HG03378 (cell line): ENCODE data around the gene DOLK.
A peak's percentile ranks its signal among the peaks of the same experiment; 100 is the strongest.

Source experiments
- ATAC-seq: cut with Tn5 transposase; IDR thresholded peaks from one replicate; pipeline ENCODE4 v1.9.1; 2021; ENCODE audit warnings: mild to moderate bottlenecking, moderate library complexity; ENCODE audit not compliant: unreplicated experiment

The DOLK gene

GRCh38 chr9:128909859-128910258, 37.5 kb downstream of the DOLK start:
- no peak for ATAC-seq

- ATAC-seq = no peak
These were observed 39.0 kb downstream of the DOLK start for GRCh38 chr9:128908372-128908771.

GRCh38 chr9:128906741-128907140, 40.7 kb downstream of the DOLK start:
- no peak for ATAC-seq

GRCh38 chr9:128905964-128906363, 41.4 kb downstream of the DOLK start:
- ATAC-seq = no peak

GRCh38 chr9:128903871-128904620, 43.4 kb downstream of the DOLK start:
- no peak for ATAC-seq

- no peak for ATAC-seq
These were observed 44.3 kb downstream of the DOLK start for GRCh38 chr9:128903079-128903461.

GRCh38 chr9:128902351-128903078, 44.9 kb downstream of the DOLK start:
- peak; percentile 60 for ATAC-seq

GRCh38 chr9:128901822-128902221, 45.6 kb downstream of the DOLK start:
- ATAC-seq = no peak

GRCh38 chr9:128901379-128901778, 46.0 kb downstream of the DOLK start:
- ATAC-seq = no peak

GRCh38 chr9:128899566-128900322, 47.7 kb downstream of the DOLK start:
- no peak for ATAC-seq

- no peak for ATAC-seq
These were observed 48.4 kb downstream of the DOLK start for GRCh38 chr9:128898845-128899565.

GRCh38 chr9:128898382-128898781, 49.0 kb downstream of the DOLK start:
- ATAC-seq = no peak

GRCh38 chr9:128895556-128895955, 51.8 kb downstream of the DOLK start:
- ATAC-seq = no peak
